Right kidney (tissue), 1 donor: Measurements from ENCODE around the gene APOL5.
"Not testable (repeated sequence)": the region's sequence is repeated elsewhere in the genome, so short reads cannot be mapped to it uniquely, and the experiment has no call there.

Experiments
- DNase-seq: peaks from one replicate; pipeline ENCODE4 v3.0.0-alpha.2; 2016

The APOL5 gene

DNA sequence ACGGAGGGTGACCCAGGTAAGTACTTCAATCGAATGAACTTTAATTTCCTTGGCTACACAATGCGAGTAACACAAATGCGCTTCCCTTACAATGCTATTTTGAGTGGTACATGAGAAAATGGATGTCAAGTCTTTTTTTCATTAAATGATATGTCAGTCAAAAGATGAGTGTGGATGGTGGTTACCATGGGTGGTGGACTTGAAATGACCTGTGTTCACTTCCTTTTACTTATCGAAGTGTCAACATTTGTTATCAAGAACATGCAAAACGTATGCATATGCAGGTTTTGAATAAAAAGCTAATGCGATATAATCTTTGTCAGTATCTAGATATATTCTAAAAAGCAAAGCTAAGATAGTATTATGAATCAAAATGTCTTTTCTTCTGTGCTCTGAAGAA lies 8.8 kb upstream of the APOL5 start:
- DNase-seq, result no peak

DNA sequence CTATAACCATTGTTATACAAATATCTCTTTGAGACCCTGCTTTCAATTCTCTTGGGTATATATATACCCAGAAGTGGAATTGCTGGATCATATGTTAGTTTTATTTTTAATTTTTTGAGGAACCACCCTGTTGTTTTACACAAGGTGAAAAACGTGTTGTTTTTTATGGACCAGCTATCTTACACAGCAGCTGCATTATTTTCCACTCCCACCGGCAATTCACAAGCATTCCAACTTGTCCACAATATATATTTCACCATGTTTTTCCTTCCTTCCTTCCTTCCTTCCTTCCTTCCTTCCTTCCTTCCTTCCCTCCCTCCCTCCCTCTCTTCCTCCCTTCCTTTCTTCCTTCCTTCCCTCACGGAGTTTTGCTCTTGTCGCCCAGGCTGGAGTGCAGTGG lies 6.3 kb upstream of the APOL5 start:
- DNase-seq, result no peak

DNA sequence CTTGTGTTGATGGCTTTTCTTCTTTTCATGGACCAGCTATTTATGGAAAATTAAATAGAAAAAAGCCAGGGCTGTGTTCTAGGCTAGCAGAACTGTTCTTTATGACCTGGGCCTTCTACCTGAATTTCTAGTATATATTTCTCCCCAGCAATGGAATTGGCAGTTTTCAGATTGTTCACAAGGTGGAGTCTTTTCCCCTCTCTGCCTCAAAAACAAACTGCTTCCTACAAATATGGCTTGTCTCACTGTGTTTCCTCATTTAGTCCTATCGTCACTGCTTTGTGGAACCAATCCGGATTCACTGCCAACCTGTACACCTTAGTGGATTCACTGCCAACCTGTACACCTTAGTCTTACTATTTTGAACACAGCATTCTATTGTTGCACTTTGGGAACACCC lies 5.0 kb upstream of the APOL5 start:
- DNase-seq, result no peak

DNA sequence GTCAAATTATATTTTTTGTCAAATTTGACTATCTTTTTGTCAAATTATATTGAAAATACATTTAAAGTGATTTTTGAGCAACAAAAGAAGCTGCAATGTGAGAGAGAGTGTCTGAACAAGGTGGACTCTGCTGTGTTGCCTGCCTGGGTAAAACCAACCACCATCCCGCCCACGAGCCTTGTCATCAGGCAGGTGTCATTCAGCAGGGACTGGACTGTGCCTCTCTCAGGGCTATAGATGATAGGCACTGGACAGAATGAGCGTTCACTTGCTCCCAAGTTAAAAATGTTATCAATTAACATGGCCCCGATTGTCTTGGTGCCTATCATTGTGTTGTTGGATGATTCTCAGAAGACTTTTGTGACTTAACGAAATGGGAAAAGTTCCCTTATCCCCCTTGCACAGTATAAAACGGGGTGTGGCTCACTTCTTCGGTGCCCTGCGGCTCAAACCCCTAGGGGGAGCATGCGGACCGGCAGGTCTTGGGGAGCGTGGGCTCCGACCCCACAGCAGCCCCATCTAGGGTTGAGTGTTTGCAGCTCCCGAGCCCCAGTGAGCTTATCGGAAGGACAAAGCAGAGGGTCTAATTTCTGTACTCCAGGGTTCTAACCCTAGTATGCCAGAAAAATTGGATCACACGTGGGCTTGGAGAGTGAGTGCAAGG lies 1.7 kb downstream of the APOL5 start:
- no peak for DNase-seq

DNA sequence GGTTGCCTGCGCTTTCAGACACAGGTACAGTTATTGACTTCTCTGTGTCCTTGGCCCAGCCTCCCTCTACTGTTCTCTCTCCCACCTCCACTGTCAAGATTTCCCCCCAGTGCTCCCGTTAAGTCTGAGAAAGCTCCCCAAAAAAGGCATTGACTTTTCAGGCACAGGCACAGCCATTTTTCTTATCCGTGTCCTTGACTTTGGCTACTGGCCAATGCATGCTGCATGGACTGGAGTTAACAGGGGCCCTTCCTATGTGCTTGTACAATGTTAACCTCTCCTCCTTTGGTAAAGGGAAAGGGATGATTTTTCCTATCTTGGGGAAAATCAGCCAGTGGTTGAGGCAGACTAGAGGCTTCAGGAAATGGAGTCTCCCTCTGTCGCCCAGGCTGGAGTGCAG lies 4.3 kb downstream of the APOL5 start:
- no peak for DNase-seq

GRCh38 chr22:35725521-35725920 lies 7.8 kb downstream of the APOL5 start:
- no peak for DNase-seq

- DNase-seq, result no peak
These were observed 8.7 kb downstream of the APOL5 start for GRCh38 chr22:35726398-35726797.

DNA sequence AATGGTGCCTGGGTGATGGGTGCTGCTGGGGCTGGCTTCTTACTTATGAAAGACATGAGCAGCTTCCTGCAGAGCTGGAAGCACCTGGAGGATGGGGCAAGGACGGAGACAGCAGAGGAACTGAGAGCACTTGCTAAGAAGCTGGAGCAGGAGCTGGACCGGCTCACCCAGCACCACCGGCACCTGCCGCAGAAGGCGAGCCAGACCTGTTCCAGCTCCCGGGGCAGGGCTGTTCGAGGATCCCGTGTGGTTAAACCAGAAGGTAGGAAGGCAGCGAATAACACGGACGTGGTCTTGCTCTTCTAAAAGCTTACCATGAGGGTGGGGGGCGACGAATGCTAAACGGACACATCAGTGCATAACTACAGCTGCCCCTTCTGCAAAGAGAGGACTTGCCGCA lies 9.3 kb downstream of the APOL5 start:
- DNase-seq, result no peak

DNA sequence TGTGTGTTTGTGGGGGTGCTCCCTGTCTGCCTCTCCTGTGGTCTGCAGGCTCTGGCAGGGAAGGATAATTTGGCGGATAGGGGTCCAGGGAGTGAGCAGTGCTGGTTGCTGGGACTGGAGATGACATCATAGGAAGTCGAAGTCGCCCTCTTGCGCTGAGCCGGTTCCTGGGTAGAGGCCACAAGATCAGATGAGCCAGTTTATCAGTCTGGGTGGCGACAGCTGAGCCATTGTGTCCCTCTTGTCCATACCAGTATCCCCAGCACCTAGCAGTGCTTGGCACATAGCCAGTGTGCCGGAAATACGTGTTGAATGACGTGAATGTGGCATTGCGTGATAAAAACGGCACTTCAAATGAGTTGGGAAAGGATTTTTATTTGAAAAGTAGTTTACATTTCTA lies 9.8 kb downstream of the APOL5 start:
- no peak for DNase-seq

DNA sequence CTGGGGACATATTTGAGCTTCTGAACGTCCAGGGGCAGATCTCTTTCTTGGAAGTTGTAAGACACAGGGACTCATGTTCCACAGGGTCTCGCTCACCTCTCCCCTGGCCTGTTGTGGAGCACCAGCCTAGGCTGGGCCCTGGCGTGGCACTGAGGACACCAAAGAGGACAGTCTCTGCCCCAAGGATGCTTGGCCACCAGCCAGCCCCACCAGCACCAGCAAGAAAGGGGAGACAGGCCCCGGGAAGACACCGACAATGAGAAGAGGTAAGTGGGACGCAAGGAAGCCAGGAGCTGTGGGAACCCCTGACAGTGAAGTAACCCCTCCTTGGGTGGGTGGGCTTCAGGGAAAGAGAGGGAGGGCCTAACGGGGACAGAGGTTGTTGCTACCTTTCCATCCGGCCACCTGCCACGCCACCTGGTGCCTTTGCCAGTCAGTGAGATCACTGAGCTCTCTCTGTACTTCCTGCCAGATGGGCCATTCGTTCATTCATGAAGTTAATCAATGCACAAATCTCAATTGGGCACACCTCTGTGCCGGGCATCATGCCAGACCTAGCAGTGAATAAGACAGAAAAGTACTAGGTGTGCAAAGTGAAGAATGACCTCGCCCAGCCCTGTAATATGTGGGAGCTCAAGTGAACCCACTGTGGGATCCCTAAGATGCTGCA lies 11.1 kb downstream of the APOL5 start:
- DNase-seq, result no peak

DNA sequence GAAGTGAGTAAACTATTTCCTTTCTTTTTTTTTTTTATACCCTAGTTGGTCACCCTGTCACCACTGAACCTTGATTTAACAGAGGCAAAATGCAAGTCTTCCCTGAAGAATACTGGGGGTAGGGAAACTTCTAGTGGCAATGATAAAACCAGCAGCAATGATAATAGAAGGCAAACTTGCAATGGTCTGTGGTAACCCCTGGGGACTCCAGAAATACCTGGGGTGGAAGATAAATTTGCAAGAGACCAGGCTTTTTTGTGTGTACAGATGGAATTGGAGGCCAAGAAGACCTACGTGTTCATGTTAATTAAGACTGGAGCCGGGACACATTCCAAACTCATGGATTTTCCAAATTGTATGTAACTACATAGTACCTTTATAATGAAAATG lies 11.6 kb downstream of the APOL5 start:
- DNase-seq, result no peak

DNA sequence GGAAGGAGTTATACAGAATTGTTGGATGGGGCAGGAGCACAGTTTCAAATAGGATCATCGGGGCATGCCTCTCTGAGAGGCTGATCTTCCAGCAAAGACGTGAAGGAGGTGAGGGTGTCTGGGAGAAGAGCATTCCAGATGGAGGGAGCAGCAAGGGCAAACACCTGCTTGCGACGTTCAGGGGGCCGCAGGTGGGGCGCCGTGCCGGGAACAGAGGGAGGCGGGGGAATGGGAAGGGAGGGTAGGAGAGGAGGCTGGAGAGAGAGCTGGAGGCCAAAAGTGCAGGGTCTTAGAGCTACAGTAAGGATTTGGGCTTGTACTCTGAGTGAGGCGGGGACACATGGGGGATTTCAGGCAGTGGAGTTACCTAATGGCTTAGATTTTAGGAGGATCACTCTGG lies 13.6 kb downstream of the APOL5 start:
- DNase-seq, result no peak

GRCh38 chr22:35732116-35732515 lies 14.4 kb downstream of the APOL5 start:
- DNase-seq, result no peak

GRCh38 chr22:35733036-35733435 lies 15.4 kb downstream of the APOL5 start:
- no peak for DNase-seq

- DNase-seq, result no peak
These were observed 16.3 kb downstream of the APOL5 start for GRCh38 chr22:35733791-35734516.

DNA sequence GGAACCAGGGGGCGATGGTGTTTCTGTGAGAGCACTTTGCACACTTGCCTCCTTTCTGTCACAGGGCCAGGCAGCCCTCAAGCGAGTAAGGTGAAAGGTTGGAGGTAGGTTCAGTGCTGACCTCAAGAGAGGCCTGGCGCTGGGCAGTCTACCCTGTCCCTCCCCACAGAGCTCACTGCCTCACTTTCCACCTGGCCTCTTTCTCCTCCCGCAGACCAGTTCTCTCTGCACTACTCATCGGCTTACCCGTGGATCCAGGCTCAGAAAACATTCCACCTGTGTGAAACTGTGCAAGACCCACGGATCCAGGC lies 16.8 kb downstream of the APOL5 start:
- DNase-seq, result no peak

- DNase-seq, result no peak
These were observed 17.9 kb downstream of the APOL5 start for GRCh38 chr22:35735542-35735941.

GRCh38 chr22:35736166-35736565 lies 18.5 kb downstream of the APOL5 start:
- no peak for DNase-seq

- DNase-seq, result no peak
These were observed 19.0 kb downstream of the APOL5 start for GRCh38 chr22:35736701-35737100.

GRCh38 chr22:35737886-35738285 lies 20.2 kb downstream of the APOL5 start:
- not testable (repeated sequence) for DNase-seq

DNA sequence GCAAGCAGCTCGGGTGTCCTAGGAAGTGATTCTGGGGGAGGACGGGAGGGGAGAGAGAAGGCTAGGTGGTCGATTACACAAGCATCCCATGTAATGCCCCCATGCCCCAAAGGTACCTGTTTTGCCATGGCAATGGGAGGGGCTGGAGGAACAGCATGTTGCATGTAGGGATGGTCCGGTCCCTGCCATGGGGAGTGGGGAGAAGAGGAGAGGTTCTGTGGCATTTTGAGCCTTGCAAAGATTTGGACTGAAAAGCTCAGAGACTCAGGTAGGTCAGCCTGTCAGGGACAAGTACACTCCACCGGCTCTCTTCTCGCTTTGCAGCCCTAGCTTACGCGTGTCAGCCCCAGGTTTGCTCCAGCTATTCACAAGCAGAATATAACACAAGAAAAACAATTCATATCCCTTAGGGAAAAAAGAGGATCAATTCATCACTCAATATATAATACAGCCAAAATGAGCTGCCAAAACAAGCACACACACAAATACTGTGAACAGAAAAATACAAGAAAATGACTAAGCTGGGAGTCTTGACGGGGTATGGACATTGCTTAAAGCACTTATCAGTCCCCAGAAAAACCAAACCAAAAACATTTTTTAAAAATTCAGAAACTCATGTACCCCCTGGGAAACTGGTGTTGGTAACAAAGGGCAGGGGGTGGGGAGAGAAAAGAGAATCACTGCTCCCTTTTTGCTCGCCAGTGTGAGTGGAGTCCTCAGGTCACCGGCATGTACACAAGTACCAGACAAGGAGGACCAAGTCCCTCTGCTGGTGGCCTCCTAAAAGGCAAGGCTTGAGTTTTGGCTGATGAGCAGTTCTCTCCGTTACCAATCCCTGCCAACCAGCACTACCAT lies 21.6 kb downstream of the APOL5 start:
- DNase-seq, result no peak

DNA sequence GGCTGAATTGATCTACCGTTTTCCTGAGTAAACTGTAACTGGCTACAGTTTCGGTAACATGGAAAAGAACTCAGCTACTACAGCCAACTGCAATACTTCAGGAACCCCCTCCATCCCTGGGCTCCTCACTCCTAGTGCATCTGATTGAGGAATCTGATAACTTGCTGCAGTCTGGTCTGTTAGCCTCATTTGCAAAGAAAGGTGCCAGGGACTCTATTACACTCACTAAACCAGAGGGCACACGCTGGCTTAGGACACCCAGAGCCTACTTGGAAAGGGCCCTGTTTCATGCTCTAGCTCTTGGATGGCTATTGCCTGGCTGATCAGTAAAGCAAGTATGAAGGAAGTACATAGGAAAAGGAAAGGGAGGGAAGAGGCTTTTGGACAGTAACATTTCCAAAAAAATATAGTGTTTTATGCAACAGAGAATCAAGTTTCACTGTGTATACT lies 22.3 kb downstream of the APOL5 start:
- DNase-seq, result no peak

- no peak for DNase-seq
These were observed 22.9 kb downstream of the APOL5 start for GRCh38 chr22:35740616-35741015.
